B cell (primary cell): ENCODE results near the gene MAP4K1. TPM values are rescaled to one million over a fixed set of nuclear protein-coding genes. Genes with fewer than 3 reads are reported as not detected.

Experiments used
- ATAC-seq: fragments of 200-7000 bp; cut with Tn5 transposase; one replicate; pipeline ENCODE4 v1.10.0; 2021; ENCODE audit warnings: low read depth, mild to moderate bottlenecking, moderate number of reproducible peaks, moderate library complexity
- CTCF ChIA-PET: fragments of 350-600 bp; sonication (Branson Sonifier 250); formaldehyde crosslinking; loops from one replicate; lab custom pipeline; 2021; ENCODE audit warnings: antibody characterized with exemption, inconsistent platforms; lab: Charles Lee
- POLR2A ChIA-PET: fragments of 350-600 bp; sonication (Branson Sonifier 250); formaldehyde crosslinking; loops from one replicate; lab custom pipeline; 2021; ENCODE audit warnings: antibody characterized with exemption; lab: Charles Lee
- DNase-seq: peaks from one replicate; pipeline ENCODE4 v3.0.0; 2013
- H2AFZ ChIP-seq: 2 replicates; pipeline ENCODE4 v1.6.1; 2012; ENCODE audit warnings: mild to moderate bottlenecking, low read depth, low read length; ENCODE audit not compliant: insufficient read depth, poor library complexity, severe bottlenecking
- H3K27ac ChIP-seq, 2 donors: 1 replicate in 1 of 2; 2 replicates in 1 of 2; pipeline ENCODE4 v1.5.1; 2012 to 2013; ENCODE audit warnings: low read length in 2 of 2, mild to moderate bottlenecking in 2 of 2, moderate library complexity in 1 of 2
- H3K27me3 ChIP-seq, 4 experiments: fragments of 200-600 bp in 1 of 4; sonication (generic) in 1 of 4; replicated peaks in 1 of 4; 1 replicate in 2 of 4; 2 replicates in 2 of 4; pipeline versions ENCODE4 v1.6.1 to v1.7.0; 2013 to 2016; ENCODE audit warnings: low read length in 3 of 4, mild to moderate bottlenecking in 2 of 4, mixed read lengths in 1 of 4, moderate library complexity in 1 of 4; ENCODE audit not compliant: insufficient read depth in 4 of 4, control insufficient read depth in 3 of 4; ENCODE audit errors: control extremely low read depth in 1 of 4
- H3K36me3 ChIP-seq, 2 experiments: replicated peaks in 1 of 2; 1 replicate in 1 of 2; 2 replicates in 1 of 2; pipeline versions ENCODE4 v1.6.1 to v1.7.1; 2013; ENCODE audit warnings: low read length in 1 of 2; ENCODE audit not compliant: insufficient read depth in 2 of 2, control insufficient read depth in 1 of 2; ENCODE audit errors: control extremely low read depth in 1 of 2, extremely low read depth in 1 of 2
- H3K4me1 ChIP-seq, 2 donors: fragments of 200-600 bp in 1 of 2; sonication (generic) in 1 of 2; 1 replicate in 1 of 2; 2 replicates in 1 of 2; pipeline versions ENCODE4 v1.5.1 to v1.6.1; 2013 to 2017; ENCODE audit warnings: low read length in 2 of 2; ENCODE audit not compliant: control insufficient read depth in 2 of 2, insufficient read depth in 2 of 2
- H3K4me2 ChIP-seq: replicated peaks from 2 replicates; pipeline ENCODE3; 2012; ENCODE audit warnings: mild to moderate bottlenecking, low read depth, low read length; ENCODE audit not compliant: poor library complexity, severe bottlenecking
- H3K4me3 ChIP-seq, 5 experiments: fragments of 200-600 bp in 1 of 5; sonication (generic) in 1 of 5; 1 replicate in 3 of 5; 2 replicates in 2 of 5; pipeline versions ENCODE4 v1.5.1 to v1.7.0; 2011 to 2016; ENCODE audit warnings: low read length in 4 of 5, mild to moderate bottlenecking in 4 of 5, low read depth in 2 of 5, control low read depth in 1 of 5, moderate library complexity in 1 of 5; ENCODE audit not compliant: insufficient read depth in 1 of 5; ENCODE audit errors: control extremely low read depth in 1 of 5, extremely low read depth in 1 of 5
- H3K79me2 ChIP-seq: fragments of 200-600 bp; sonication (generic); one replicate; pipeline ENCODE4 v1.6.0; 2016; ENCODE audit warnings: low read length; ENCODE audit not compliant: control insufficient read depth, insufficient read depth
- H3K9ac ChIP-seq: fragments of 200-600 bp; sonication (generic); 2 replicates; pipeline ENCODE4 v1.6.1; 2017; ENCODE audit warnings: mild to moderate bottlenecking, low read length, moderate library complexity
- H3K9me3 ChIP-seq, 3 donors: one replicate each; pipeline versions ENCODE4 v1.6.1 to v1.7.1; 2013; ENCODE audit warnings: low read length in 2 of 3; ENCODE audit not compliant: control insufficient read depth in 2 of 3, insufficient read depth in 1 of 3; ENCODE audit errors: control extremely low read depth in 1 of 3
- H4K20me1 ChIP-seq: 2 replicates; pipeline ENCODE4 v1.6.0; 2012; ENCODE audit warnings: mild to moderate bottlenecking, low read length; ENCODE audit not compliant: insufficient read depth, control insufficient read depth, poor library complexity, severe bottlenecking
- H3K27ac Mint-ChIP-seq: one replicate; pipeline ENCODE4 v1.8.0; 2021; ENCODE audit warnings: mixed read lengths
- H3K27me3 Mint-ChIP-seq: one replicate; pipeline ENCODE4 v1.8.0; 2021; ENCODE audit warnings: mixed read lengths
- H3K4me1 Mint-ChIP-seq: one replicate; pipeline ENCODE4 v1.8.0; 2021; ENCODE audit warnings: mixed read lengths
- H3K4me3 Mint-ChIP-seq: one replicate; pipeline ENCODE4 v1.8.0; 2021; ENCODE audit warnings: mixed read lengths
- H3K9me3 Mint-ChIP-seq: one replicate; pipeline ENCODE4 v1.8.0; 2022; ENCODE audit warnings: mixed read lengths; ENCODE audit not compliant: insufficient read depth
- EZH2 ChIP-seq: IDR thresholded peaks from 2 replicates; pipeline ENCODE4 v1.6.1; 2012; ENCODE audit warnings: borderline replicate concordance, low read depth, mild to moderate bottlenecking, moderate library complexity, low read length; ENCODE audit not compliant: insufficient read depth, poor library complexity, severe bottlenecking
- WGBS: methylation state at CpG from one replicate; pipeline ENCODE4 v1.1.5; 2013; ENCODE audit warnings: missing lambda C conversion rate; ENCODE audit not compliant: insufficient coverage; 5-methylcytosine and 5-hydroxymethylcytosine counted together
- intact Hi-C: fragments of 100-400 bp; cut with micrococcal nuclease; formaldehyde crosslinking; loops from one replicate; pipeline ENCODE4 v1.10.0; 2022
- polyA minus RNA-seq: library from RNA; depleted of rRNA, polyadenylated mRNA; stranded (reverse); fragments of >200 nt; gene quantifications from 2 replicates; pipeline ENCODE4 v1.2.3, GENCODE V29; 2012
- polyA plus RNA-seq: library from polyadenylated mRNA; depleted of rRNA; stranded (reverse); fragments of >200 nt; gene quantifications from 2 replicates; pipeline ENCODE4 v1.2.3, GENCODE V29; 2012
- total RNA-seq, 2 donors: library from RNA; stranded (reverse); fragments of 120-200 nt in 1 of 2; gene quantifications; 1 replicate in 1 of 2; 2 replicates in 1 of 2; pipeline versions ENCODE4 v1.2.3 to v1.2.4, GENCODE V29; 2013 to 2022
- TF ChIP-seq, protein P1 (sequence below): fragments of 200-600 bp; IDR thresholded peaks from one replicate; pipeline ENCODE4 v1.8.0; 2022; ENCODE audit warnings: antibody characterized with exemption, mild to moderate bottlenecking

Gene MAP4K1
- total RNA-seq (397 and 415 TPM in 2 replicates), polyA plus RNA-seq (232 and 291 TPM in 2 replicates), polyA minus RNA-seq (92.3 and 117 TPM in 2 replicates)
- 117 TPM for total RNA-seq (2013)

DNA sequence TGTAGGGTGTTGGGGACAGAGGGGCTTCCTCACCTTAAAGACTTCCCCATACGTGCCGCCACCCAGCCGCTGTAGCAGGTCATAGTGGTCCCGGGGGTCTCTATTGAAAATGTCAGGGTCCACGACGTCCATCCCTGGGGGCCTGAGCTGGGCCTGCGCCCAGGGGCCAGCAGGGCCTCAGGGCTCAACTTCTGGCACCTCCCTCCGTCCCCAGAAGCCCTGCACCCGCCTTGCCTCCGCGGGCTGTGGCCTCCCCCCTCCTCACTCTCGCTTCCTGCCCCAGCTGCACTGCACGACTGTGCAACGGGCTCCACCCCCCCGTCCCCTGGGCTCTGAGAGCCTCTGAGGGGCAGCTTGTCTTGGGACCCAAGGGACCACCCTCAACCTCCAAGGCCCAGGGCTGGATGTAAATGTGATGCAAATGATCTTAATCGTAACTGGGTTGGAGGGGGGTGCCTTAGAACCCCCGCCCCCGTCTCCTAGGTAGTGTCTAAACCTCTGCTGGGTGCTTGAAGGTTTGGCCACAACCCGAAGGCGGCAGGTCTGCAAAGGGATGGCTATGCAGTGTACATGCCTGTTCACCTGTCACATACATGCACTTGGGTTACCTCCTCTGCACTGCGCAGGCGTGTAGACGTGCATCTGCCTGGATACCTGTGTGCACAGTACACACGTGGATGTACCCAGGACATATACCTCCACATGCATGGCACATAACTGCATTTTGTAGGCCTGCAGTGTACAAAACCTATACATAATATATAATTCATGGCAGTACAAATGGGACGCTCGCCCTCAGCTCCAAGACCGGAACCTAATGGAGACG, at the start of gene MAP4K1:
Gene MAP4K1, minus strand, starts transcription at position 190 of the 826 bp plus-strand sequence. Its CDS starts 58 bp downstream, at position 132.
- peak within 1 kb of the TSS; percentile 98 for H3K9ac ChIP-seq
- H3K4me1 Mint-ChIP-seq = peaks cover 51% of the 10 kb centered on the region
- no peaks in the 10 kb centered on the region for H3K27me3 ChIP-seq
- H3K79me2 ChIP-seq = peaks cover 79% of the 10 kb centered on the region
- DNase-seq = peak; percentile 93
- peak within 1 kb of the TSS; percentile 93 for H3K4me2 ChIP-seq
- H3K4me1 ChIP-seq = peaks cover 33 to 54% of the 10 kb centered on the region in 2 donors
- peak; percentile 87 for ATAC-seq
- TF ChIP-seq, protein P1, sequence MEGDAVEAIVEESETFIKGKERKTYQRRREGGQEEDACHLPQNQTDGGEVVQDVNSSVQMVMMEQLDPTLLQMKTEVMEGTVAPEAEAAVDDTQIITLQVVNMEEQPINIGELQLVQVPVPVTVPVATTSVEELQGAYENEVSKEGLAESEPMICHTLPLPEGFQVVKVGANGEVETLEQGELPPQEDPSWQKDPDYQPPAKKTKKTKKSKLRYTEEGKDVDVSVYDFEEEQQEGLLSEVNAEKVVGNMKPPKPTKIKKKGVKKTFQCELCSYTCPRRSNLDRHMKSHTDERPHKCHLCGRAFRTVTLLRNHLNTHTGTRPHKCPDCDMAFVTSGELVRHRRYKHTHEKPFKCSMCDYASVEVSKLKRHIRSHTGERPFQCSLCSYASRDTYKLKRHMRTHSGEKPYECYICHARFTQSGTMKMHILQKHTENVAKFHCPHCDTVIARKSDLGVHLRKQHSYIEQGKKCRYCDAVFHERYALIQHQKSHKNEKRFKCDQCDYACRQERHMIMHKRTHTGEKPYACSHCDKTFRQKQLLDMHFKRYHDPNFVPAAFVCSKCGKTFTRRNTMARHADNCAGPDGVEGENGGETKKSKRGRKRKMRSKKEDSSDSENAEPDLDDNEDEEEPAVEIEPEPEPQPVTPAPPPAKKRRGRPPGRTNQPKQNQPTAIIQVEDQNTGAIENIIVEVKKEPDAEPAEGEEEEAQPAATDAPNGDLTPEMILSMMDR = no peak
- no peak for TF ChIP-seq EZH2
- CTCF ChIA-PET = interaction anchor here (0.8 to 5.6 kb wide), 16 partner anchors 11 to 314 kb away, joined by 3 to 65 read pairs (median 5); partner anchors contain the start of genes ACTN4, CATSPERG, FAM98C and MRPS12
- H2AFZ ChIP-seq = peak within 1 kb of the TSS; percentile 86
- H3K4me3 ChIP-seq = peak within 1 kb of the TSS; percentile 54 to 95 (median 79)
- intact Hi-C loops = loop anchor here (1.0 to 10.0 kb wide), 12 partner anchors 18 to 839 kb away; partner anchors contain the start of genes ACTN4, CATSPERG, ECH1 and GGN
- peak within 1 kb of the TSS; percentile 98 for H3K27ac Mint-ChIP-seq
- under 1% methylated on average over 27 of the region's 28 CpGs for WGBS
- H3K27me3 Mint-ChIP-seq = no peaks in the 10 kb centered on the region
- peaks cover 2 to 45% of the 10 kb centered on the region in 2 experiments for H3K36me3 ChIP-seq
- H3K27ac ChIP-seq = peak within 1 kb of the TSS; percentile 88 to 93
- POLR2A ChIA-PET = interaction anchor here (0.5 to 2.4 kb wide), 14 partner anchors 17 to 742 kb away, joined by 3 to 14 read pairs (median 6); partner anchors contain the start of genes ACTN4, FAM98C, MRPS12 and NFKBIB
- H3K4me3 Mint-ChIP-seq = peak within 1 kb of the TSS; percentile 100
- H4K20me1 ChIP-seq = peaks cover 40% of the 10 kb centered on the region
- no peaks in the 10 kb centered on the region for H3K9me3 ChIP-seq
- no peaks in the 10 kb centered on the region for H3K9me3 Mint-ChIP-seq
